Vagina (tissue), 2 donors: ENCODE results near the gene F12.
A peak's percentile ranks its signal among the peaks of the same experiment; 100 is the strongest.

ENCODE experiments used
- POLR2AphosphoS5 ChIP-seq, 2 donors: sonication (generic); formaldehyde crosslinking; IDR thresholded peaks; one replicate each; pipeline ENCODE4 v1.9.0; 2017; ENCODE audit warnings: antibody characterized with exemption in 2 of 2, mild to moderate bottlenecking in 2 of 2, low read depth in 1 of 2; ENCODE audit not compliant: insufficient read depth in 1 of 2
- TF ChIP-seq, protein P1 (sequence below), 3 experiments: fragments of 450-650 bp in 2 of 3; fragments of 200-600 bp in 1 of 3; sonication (generic) in 1 of 3; IDR thresholded peaks; one replicate each; pipeline ENCODE4 v1.5.1; 2017 to 2019; ENCODE audit warnings: antibody characterized with exemption in 3 of 3, mild to moderate bottlenecking in 2 of 3, moderate library complexity in 2 of 3

DNA sequence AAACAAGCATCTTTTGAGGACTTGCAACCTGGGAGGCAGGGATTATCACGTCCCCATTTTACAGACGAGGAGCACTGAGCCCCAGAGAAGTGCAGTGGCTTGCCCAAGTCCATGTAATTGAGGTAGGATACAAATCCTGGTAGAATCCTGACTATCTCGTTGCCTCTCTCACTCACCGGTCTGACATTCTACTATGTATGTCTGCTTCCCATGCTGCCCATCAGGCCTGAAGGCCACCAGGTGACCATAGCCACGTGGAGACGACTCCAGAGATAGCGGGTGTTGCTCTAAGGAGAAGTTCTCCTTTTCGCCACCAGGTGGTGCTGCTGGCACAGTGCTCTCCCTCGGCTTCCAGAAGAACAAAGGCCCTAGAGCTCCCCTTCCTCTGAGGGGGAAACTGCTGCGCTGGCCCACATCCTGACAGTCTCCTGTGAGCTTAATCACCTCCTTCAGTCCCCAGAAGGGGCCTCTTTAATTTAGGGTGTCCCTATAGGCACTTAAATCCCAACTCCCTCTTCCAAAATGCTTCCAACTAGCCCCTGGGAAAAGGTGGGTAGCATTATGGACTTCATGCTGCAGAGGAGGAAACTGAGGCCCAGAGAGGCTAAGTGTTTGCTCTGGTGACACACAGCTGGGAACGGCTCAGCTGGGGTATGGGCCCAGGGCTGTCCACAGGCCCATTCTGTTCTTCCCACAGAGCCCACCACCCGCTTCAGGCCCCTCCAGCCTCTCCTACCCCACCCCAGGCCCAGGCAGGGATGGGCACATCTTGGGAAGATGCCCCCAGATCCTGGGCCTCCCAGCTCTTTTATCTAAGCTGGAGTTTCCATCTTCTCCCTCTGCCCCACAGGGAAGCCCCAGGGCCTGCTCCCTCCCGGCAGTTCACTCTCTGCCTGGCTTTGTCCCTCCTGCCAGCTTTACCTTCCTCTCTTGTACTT, 18.7 kb downstream of the F12 start:
- TF ChIP-seq, protein P1, sequence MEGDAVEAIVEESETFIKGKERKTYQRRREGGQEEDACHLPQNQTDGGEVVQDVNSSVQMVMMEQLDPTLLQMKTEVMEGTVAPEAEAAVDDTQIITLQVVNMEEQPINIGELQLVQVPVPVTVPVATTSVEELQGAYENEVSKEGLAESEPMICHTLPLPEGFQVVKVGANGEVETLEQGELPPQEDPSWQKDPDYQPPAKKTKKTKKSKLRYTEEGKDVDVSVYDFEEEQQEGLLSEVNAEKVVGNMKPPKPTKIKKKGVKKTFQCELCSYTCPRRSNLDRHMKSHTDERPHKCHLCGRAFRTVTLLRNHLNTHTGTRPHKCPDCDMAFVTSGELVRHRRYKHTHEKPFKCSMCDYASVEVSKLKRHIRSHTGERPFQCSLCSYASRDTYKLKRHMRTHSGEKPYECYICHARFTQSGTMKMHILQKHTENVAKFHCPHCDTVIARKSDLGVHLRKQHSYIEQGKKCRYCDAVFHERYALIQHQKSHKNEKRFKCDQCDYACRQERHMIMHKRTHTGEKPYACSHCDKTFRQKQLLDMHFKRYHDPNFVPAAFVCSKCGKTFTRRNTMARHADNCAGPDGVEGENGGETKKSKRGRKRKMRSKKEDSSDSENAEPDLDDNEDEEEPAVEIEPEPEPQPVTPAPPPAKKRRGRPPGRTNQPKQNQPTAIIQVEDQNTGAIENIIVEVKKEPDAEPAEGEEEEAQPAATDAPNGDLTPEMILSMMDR (IDR thresholded peaks at IDR 0.05): peak; percentile 87 to 96 (median 92)
- peak in 1 of 2 donors; percentile 33 for TF ChIP-seq POLR2AphosphoS5 (IDR thresholded peaks at IDR 0.05; ENCODE audit: insufficient read depth in 1 of 2, low read depth in 1 of 2)
